A549 (cell line): ENCODE data around the gene RNASE7. TPM values are rescaled to one million over a fixed set of nuclear protein-coding genes. Genes with fewer than 3 reads are reported as not detected.
"Not testable (repeated sequence)": the region's sequence is repeated elsewhere in the genome, so short reads cannot be mapped to it uniquely, and the experiment has no call there.

Experiments used
- ATAC-seq, 2 experiments: fragments of 200-7000 bp in 1 of 2; fragments of >200 bp in 1 of 2; cut with Nextera tagmentation in 1 of 2; cut with Tn5 transposase in 1 of 2; 3 replicates each; pipeline versions ENCODE4 v1.8.0 to v1.9.1; 2018 to 2020; ENCODE audit warnings: mild to moderate bottlenecking in 1 of 2, moderate library complexity in 1 of 2
- CTCF ChIA-PET: fragments of 300-600 bp; sonication (Branson Sonifier 250); formaldehyde crosslinking; extraction: SDS; loops from one replicate; lab custom pipeline; 2021; ENCODE audit warnings: antibody characterized with exemption, inconsistent platforms; lab: Yijun Ruan, JAX
- POLR2A ChIA-PET: fragments of 350-600 bp; formaldehyde crosslinking; extraction: SDS; loops from one replicate; lab custom pipeline; 2021; ENCODE audit warnings: antibody characterized with exemption, inconsistent platforms; lab: Yijun Ruan, JAX
- DNase-seq, 2 experiments: peaks; one replicate each; pipeline versions ENCODE4 v3.0.0 to v3.0.0-alpha.2; 2011 to 2016; ENCODE audit warnings: low read depth in 1 of 2, low spot score in 1 of 2
- FAIRE-seq: peaks from 2 replicates; lab custom pipeline; 2011; peaks lifted over from hg19 to GRCh38; lab: Jason Lieb, UNC
- H3K27ac ChIP-seq, 2 experiments: fragments of >200 bp; sonication (Bioruptor Twin); formaldehyde crosslinking; 3 replicates each; pipeline ENCODE4 v1.5.1; 2016 to 2017
- H3K4me1 ChIP-seq: fragments of >200 bp; sonication (Bioruptor Twin); formaldehyde crosslinking; 3 replicates; pipeline ENCODE4 v1.6.1; 2016
- H3K4me2 ChIP-seq: fragments of >200 bp; sonication (Bioruptor Twin); formaldehyde crosslinking; 3 replicates; pipeline ENCODE4 v1.6.1; 2016
- H3K4me3 ChIP-seq: fragments of >200 bp; sonication (Bioruptor Twin); formaldehyde crosslinking; 3 replicates; pipeline ENCODE4 v1.5.1; 2016
- H3K9me3 ChIP-seq: fragments of >200 bp; sonication (Bioruptor Twin); formaldehyde crosslinking; 3 replicates; pipeline ENCODE4 v1.6.1; 2016
- ATOH8 ChIP-seq: fragments of 250-450 bp; sonication (Bioruptor Pico); IDR thresholded peaks from 2 replicates; pipeline ENCODE4 v1.5.0; 2020; ENCODE audit warnings: low read depth, mild to moderate bottlenecking, moderate library complexity
- BCL3 ChIP-seq: fragments of >200 bp; sonication (Bioruptor Twin); formaldehyde crosslinking; IDR thresholded peaks from 3 replicates; pipeline ENCODE4 v1.6.1; 2016
- CHD2 ChIP-seq: fragments of 150-350 bp; IDR thresholded peaks from 2 replicates; pipeline ENCODE4 v1.6.1; 2014; ENCODE audit warnings: low read length; ENCODE audit not compliant: partially characterized antibody
- CHD4 ChIP-seq: fragments of 200-600 bp; sonication (generic); IDR thresholded peaks from 2 replicates; pipeline ENCODE4 v1.6.1; 2016; ENCODE audit warnings: antibody characterized with exemption, mild to moderate bottlenecking, borderline replicate concordance
- EHF ChIP-seq: fragments of 250-450 bp; sonication (Bioruptor Pico); IDR thresholded peaks from 2 replicates; pipeline ENCODE4 v1.5.0; 2020; ENCODE audit warnings: mild to moderate bottlenecking
- FOSL2 ChIP-seq, 2 experiments: fragments of 450-650 bp in 1 of 2; fragments of >200 bp in 1 of 2; sonication (Bioruptor Twin) in 1 of 2; formaldehyde crosslinking; IDR thresholded peaks; 2 replicates each; pipeline versions ENCODE4 v1.5.0 to v1.6.1; 2016 to 2020; ENCODE audit warnings: mild to moderate bottlenecking in 1 of 2, moderate library complexity in 1 of 2
- HES2 ChIP-seq: fragments of >200 bp; sonication (Bioruptor Twin); formaldehyde crosslinking; IDR thresholded peaks from 2 replicates; pipeline ENCODE4 v1.6.1; 2016
- HOXB13 ChIP-seq: fragments of 250-450 bp; sonication (Bioruptor Pico); IDR thresholded peaks from 2 replicates; pipeline ENCODE4 v1.5.0; 2020; ENCODE audit warnings: low read depth, mild to moderate bottlenecking, moderate library complexity
- KDM5A ChIP-seq: fragments of 200-600 bp; sonication (generic); IDR thresholded peaks from 2 replicates; pipeline ENCODE4 v1.6.1; 2016; ENCODE audit warnings: antibody characterized with exemption, mild to moderate bottlenecking
- MAFK ChIP-seq: fragments of 450-650 bp; IDR thresholded peaks from 2 replicates; pipeline ENCODE4 v1.6.1; 2014; ENCODE audit not compliant: partially characterized antibody
- MAX ChIP-seq: IDR thresholded peaks from 2 replicates; pipeline ENCODE4 v1.6.1; 2012
- MAZ ChIP-seq: fragments of 150-350 bp; IDR thresholded peaks from 2 replicates; pipeline ENCODE4 v1.6.1; 2014; ENCODE audit warnings: antibody characterized with exemption, low read depth, low read length, borderline replicate concordance
- NFE2L2 ChIP-seq: fragments of 150-350 bp; conservative IDR thresholded peaks from 2 replicates; pipeline ENCODE4 v1.6.1; 2014; ENCODE audit warnings: low read length
- NPAS2 ChIP-seq: fragments of 250-450 bp; sonication (Bioruptor Pico); IDR thresholded peaks from 2 replicates; pipeline ENCODE4 v1.8.0; 2022; ENCODE audit warnings: mild to moderate bottlenecking, moderate library complexity, borderline replicate concordance
- NR3C1 ChIP-seq: fragments of >200 bp; sonication (Bioruptor Twin); formaldehyde crosslinking; IDR thresholded peaks from 3 replicates; pipeline ENCODE4 v1.6.1; 2017
- PBX3 ChIP-seq: IDR thresholded peaks from 2 replicates; pipeline ENCODE4 v1.6.1; 2012
- PHF8 ChIP-seq: fragments of 200-600 bp; sonication (generic); IDR thresholded peaks from 2 replicates; pipeline ENCODE4 v1.6.1; 2016; ENCODE audit warnings: low read depth, mild to moderate bottlenecking, antibody characterized with exemption, moderate library complexity, borderline replicate concordance
- POLR2A ChIP-seq: IDR thresholded peaks from 2 replicates; pipeline ENCODE4 v1.6.1; 2012; ENCODE audit warnings: mild to moderate bottlenecking, low read length
- POLR2AphosphoS2 ChIP-seq: conservative IDR thresholded peaks from 2 replicates; pipeline ENCODE4 v1.6.1; 2012; ENCODE audit warnings: low read length, improper control_type of control experiment, inconsistent platforms
- RAD21 ChIP-seq, 2 experiments: fragments of >200 bp in 1 of 2; sonication (Bioruptor Twin) in 1 of 2; formaldehyde crosslinking in 1 of 2; IDR thresholded peaks in 1 of 2; conservative IDR thresholded peaks in 1 of 2; 2 replicates in 1 of 2; 3 replicates in 1 of 2; pipeline ENCODE4 v1.6.1; 2012 to 2018; ENCODE audit warnings: inconsistent platforms in 1 of 2
- RCOR1 ChIP-seq: fragments of 150-350 bp; IDR thresholded peaks from 2 replicates; pipeline ENCODE4 v1.6.1; 2014; ENCODE audit warnings: antibody characterized with exemption, low read length, low read depth
- REST ChIP-seq: fragments of 200-600 bp; sonication (generic); IDR thresholded peaks from 2 replicates; pipeline ENCODE4 v1.6.1; 2016; ENCODE audit warnings: antibody characterized with exemption, mild to moderate bottlenecking, moderate library complexity
- RNF2 ChIP-seq: fragments of 200-600 bp; sonication (generic); IDR thresholded peaks from 2 replicates; pipeline ENCODE4 v1.6.1; 2016; ENCODE audit warnings: low read depth, mild to moderate bottlenecking, antibody characterized with exemption, moderate library complexity, borderline replicate concordance
- SMC3 ChIP-seq: fragments of >200 bp; sonication (Bioruptor Twin); formaldehyde crosslinking; IDR thresholded peaks from 3 replicates; pipeline ENCODE4 v1.6.1; 2018; ENCODE audit warnings: inconsistent platforms
- ZC3H11A ChIP-seq: fragments of 450-650 bp; IDR thresholded peaks from 2 replicates; pipeline ENCODE4 v1.6.1; 2014; ENCODE audit warnings: antibody characterized with exemption, mild to moderate bottlenecking
- ZFP36 ChIP-seq: fragments of 450-650 bp; IDR thresholded peaks from 2 replicates; pipeline ENCODE4 v1.6.1; 2014; ENCODE audit warnings: borderline replicate concordance; ENCODE audit not compliant: partially characterized antibody
- ZSCAN20 ChIP-seq: fragments of 250-450 bp; sonication (Bioruptor Pico); IDR thresholded peaks from 2 replicates; pipeline ENCODE4 v1.8.0; 2022; ENCODE audit warnings: mild to moderate bottlenecking, moderate library complexity
- WGBS: methylation state at CpG from one replicate; pipeline ENCODE4 v1.1.6; 2017; ENCODE audit errors: missing lambda C conversion rate; 5-methylcytosine and 5-hydroxymethylcytosine counted together
- polyA plus RNA-seq, 4 experiments: library from polyadenylated mRNA; depleted of rRNA in 3 of 4; stranded (reverse); fragments of >200 nt; fragmentation: RNase III in 1 of 4; extraction: RNeasy Plus Mini Kit Qiagen cat#74134 plus additional on column Dnase treatment in 1 of 4; gene quantifications; 2 replicates in 3 of 4; 3 replicates in 1 of 4; pipeline ENCODE4 v1.2.3, GENCODE V29; 2011 to 2017

The RNASE7 gene
- polyA plus RNA-seq, 2 of the 4 experiments (the other 2 are of a cell fraction) = not detected

- whole genome bisulfite sequencing = 72% methylated on average over 5 of the region's 7 CpGs
- Histone ChIP-seq H3K4me1 (no peaks in the 10 kb centered on the region), H3K9me3 (no peaks in the 10 kb centered on the region), H3K4me2 (no peak overlapping the region), H3K27ac (no peak overlapping the region), H3K4me3 (no peak overlapping the region)
- FAIRE-seq (no peak), ATAC-seq (no peak), DNase-seq (no peak)
- TF ChIP-seq ATOH8 (CRISPR knock-in tag) = no peak
- no peak for TF ChIP-seq ZSCAN20
- no peak for TF ChIP-seq NPAS2 (CRISPR knock-in tag)
- no peak for TF ChIP-seq ZFP36
- TF ChIP-seq RAD21 (conservative IDR thresholded peaks at IDR 0.05 in 1 of 2, IDR thresholded peaks at IDR 0.05 in 1 of 2) = no peak
- TF ChIP-seq ZC3H11A = no peak
- TF ChIP-seq HES2 = no peak
- TF ChIP-seq CHD4 = no peak
- TF ChIP-seq NR3C1 = no peak
- TF ChIP-seq NFE2L2 = no peak
- no peak for TF ChIP-seq SMC3
- TF ChIP-seq FOSL2 (IDR thresholded peaks at IDR 0.05) = no peak
- TF ChIP-seq FOSL2 (CRISPR knock-in tag; IDR thresholded peaks at IDR 0.05) = no peak
- TF ChIP-seq MAZ = no peak
- no peak for TF ChIP-seq PHF8
- no peak for TF ChIP-seq POLR2AphosphoS2
- TF ChIP-seq MAX = no peak
- TF ChIP-seq PBX3 = no peak
- TF ChIP-seq KDM5A = no peak
- no peak for TF ChIP-seq CHD2
- TF ChIP-seq REST = no peak
- POLR2A ChIA-PET = no interaction called here
- CTCF ChIA-PET = interaction anchor here (0.9 to 10.9 kb wide), 5 partner anchors 16 to 91 kb away, joined by 3 to 185 read pairs (median 7); no protein-coding TSS in a partner anchor
Measured at GRCh38 chr14:21001218-21001617, 40.9 kb upstream of the RNASE7 start.

GRCh38 chr14:21003788-21004346 is 38.3 kb upstream of the RNASE7 start:
- FAIRE-seq (no peak), DNase-seq (no peak), ATAC-seq (no peak)
- ChIA-PET POLR2A (no interaction called here), CTCF (interaction anchor here (1.0 to 10.9 kb wide), 10 partner anchors 10 to 228 kb away, joined by 3 to 185 read pairs (median 7); partner anchors contain the start of gene METTL17)
- no peaks in the 10 kb centered on the region for H3K4me1 ChIP-seq
- WGBS = 82% methylated on average over 14 of the region's 14 CpGs
- no peak overlapping the region for H3K4me3 ChIP-seq
- H3K4me2 ChIP-seq = no peak overlapping the region
- no peak overlapping the region for H3K27ac ChIP-seq
- no peak for TF ChIP-seq BCL3
- no peak for TF ChIP-seq FOSL2 (IDR thresholded peaks at IDR 0.05)
- TF ChIP-seq FOSL2 (CRISPR knock-in tag; IDR thresholded peaks at IDR 0.05) = no peak
- no peak for TF ChIP-seq NR3C1
- no peak for TF ChIP-seq POLR2A
- no peak for TF ChIP-seq RNF2
- no peak for TF ChIP-seq MAFK
- TF ChIP-seq EHF (CRISPR knock-in tag) = no peak
- no peak for TF ChIP-seq HOXB13 (CRISPR knock-in tag)
- no peak for TF ChIP-seq RCOR1
- H3K9me3 ChIP-seq = no peaks in the 10 kb centered on the region

- CTCF ChIA-PET = interaction anchor here (1.4 to 16.3 kb wide), 7 partner anchors 8 to 96 kb away, joined by 3 to 323 read pairs (median 210); partner anchors contain the start of genes RNASE13, RNASE7, RNASE8 and SLC39A2
- H3K4me1 ChIP-seq, ATAC-seq, H3K4me3 ChIP-seq, H3K27ac ChIP-seq, DNase-seq, H3K9me3 ChIP-seq, H3K4me2 ChIP-seq, FAIRE-seq, POLR2A ChIA-PET: not testable (repeated sequence)
- 60% methylated on average over 3 of the region's 3 CpGs for WGBS
Measured at GRCh38 chr14:21009721-21010120, 32.4 kb upstream of the RNASE7 start.
